ENCODE data around the gene NDUFB2. TPM values are rescaled to one million over a fixed set of nuclear protein-coding genes. Genes with fewer than 3 reads are reported as not detected.

NDUFB2 gene
- total and polyA plus RNA-seq, 2 of the 13 experiments (the other 11 are each of a cell fraction or from before 2014, with no cell fraction given), result 206 to 221 TPM

GRCh38 chr7:140673063-140673773 is 23.3 kb upstream of the NDUFB2 start (continued):
- TF ChIP-seq ZNF646 (CRISPR knock-in tag; IDR thresholded peaks at IDR 0.05) (no peak), NR1H2 (CRISPR knock-in tag; IDR thresholded peaks at IDR 0.05; ENCODE audit: borderline replicate concordance, low read depth) (no peak), NR3C1 (CRISPR knock-in tag; IDR thresholded peaks at IDR 0.05) (no peak), CBX2 (IDR thresholded peaks at IDR 0.05; ENCODE audit: low read depth, low read length) (no peak), CBX2 (CRISPR knock-in tag; IDR thresholded peaks at IDR 0.05; ENCODE audit: low read depth) (no peak), TRIM22 (IDR thresholded peaks at IDR 0.05) (no peak), CSRNP1 (CRISPR knock-in tag; IDR thresholded peaks at IDR 0.05) (peak; percentile 66; the same call in 1 of the 2 replicates), ZNF431 (CRISPR knock-in tag; IDR thresholded peaks at IDR 0.05; ENCODE audit: borderline replicate concordance, low read depth) (no peak), BRCA1 (CRISPR knock-in tag; IDR thresholded peaks at IDR 0.05) (no peak), SALL2 (CRISPR knock-in tag; IDR thresholded peaks at IDR 0.05) (0 out of 2 replicates have a peak, but pooled peaks have one; percentile 27), MBD4 (IDR thresholded peaks at IDR 0.05; ENCODE audit: borderline replicate concordance, low read length) (no peak), ZNF12 (CRISPR knock-in tag; IDR thresholded peaks at IDR 0.05) (no peak), FOXK1 (CRISPR knock-in tag; IDR thresholded peaks at IDR 0.05; ENCODE audit: borderline replicate concordance, low read depth) (no peak), HNRNPH1 (optimal IDR thresholded peaks at IDR 0.05; ENCODE audit: low read depth, low read length) (no peak), ZBTB7A (CRISPR knock-in tag; IDR thresholded peaks at IDR 0.05) (no peak), HBP1 (CRISPR knock-in tag; IDR thresholded peaks at IDR 0.05; ENCODE audit: low read depth) (no peak)
